GDM1 (cell line): ENCODE measurements around the gene NME2.
A peak's percentile ranks its signal among the peaks of the same experiment; 100 is the strongest.
"Not testable (repeated sequence)": the region's sequence is repeated elsewhere in the genome, so short reads cannot be mapped to it uniquely, and the experiment has no call there.

Experiments
- DNase-seq: peaks from one replicate; lab custom pipeline; 2025; lab: John Stamatoyannopoulos, UW

NME2 gene

DNA sequence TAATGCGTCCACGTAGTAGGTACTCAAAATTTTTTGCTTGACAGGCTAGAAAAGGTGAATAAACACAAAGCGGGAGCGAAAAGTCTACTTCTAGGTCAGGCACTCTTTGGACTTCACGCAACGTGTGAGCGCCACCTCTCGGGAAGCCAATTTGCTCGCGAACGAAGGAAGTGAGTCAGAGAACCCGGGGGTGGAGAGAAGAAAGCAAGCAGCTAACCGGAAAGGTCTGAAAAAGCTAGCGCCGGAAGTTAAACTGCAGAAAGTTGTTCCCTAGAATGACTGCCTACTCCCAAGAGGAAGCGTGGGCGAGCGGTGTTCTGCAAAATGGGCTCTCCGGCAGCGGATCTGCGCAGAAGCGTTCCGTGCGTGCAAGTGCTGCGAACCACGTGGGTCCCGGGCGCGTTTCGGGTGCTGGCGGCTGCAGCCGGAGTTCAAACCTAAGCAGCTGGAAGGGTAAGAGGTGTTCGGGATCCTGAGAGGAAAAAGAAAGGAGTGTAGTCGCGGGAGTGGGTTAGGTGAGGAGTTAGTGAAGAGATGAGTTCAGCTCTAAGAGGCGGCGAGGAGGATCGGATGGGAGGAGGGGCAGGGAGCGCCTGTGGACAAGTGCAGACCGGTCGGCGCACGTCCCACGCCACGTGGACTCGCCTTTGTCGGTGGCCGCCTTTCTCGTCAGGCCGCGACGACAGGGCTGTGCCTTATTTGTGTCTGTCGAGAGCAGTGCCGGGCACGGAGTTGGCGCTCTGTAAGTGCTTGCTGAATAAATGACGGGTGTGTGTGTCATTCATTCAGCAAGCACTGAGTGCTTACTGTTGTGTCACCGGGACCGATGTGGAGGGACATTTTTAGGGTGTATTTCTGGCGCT is 12.8 kb upstream of the NME2 start, which contains the start of gene NME1:
Gene NME1 (plus strand): TSS at position 350 of the 863 bp plus-strand sequence. CDS start 2,096 bp downstream, outside the sequence.
- DNase-seq, result peak; percentile 97

GRCh38 chr17:51154176-51154575 is 12.0 kb upstream of the NME2 start:
- no peak for DNase-seq

GRCh38 chr17:51155416-51155815 is 10.8 kb upstream of the NME2 start:
- DNase-seq, result no peak

DNA sequence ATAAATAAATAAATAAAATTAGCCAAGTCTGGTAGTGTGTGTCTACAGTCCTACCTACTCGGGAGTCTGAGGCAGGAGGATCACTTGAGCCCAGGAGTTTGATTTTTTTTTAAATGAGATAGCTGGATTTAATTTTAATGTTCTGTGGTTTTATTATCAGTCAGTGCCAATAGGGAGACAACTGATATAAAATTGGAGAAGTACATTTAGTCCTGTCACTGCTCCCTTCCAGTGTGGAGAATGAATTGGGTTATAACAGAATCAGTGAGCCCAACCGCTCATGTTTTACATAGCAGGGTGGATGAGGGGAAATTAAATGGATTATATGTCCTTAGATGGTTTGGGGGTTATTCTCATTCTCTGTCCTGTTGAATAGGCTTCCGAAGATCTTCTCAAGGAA is 6.6 kb upstream of the NME2 start:
- no peak for DNase-seq

- DNase-seq, result no peak
These were observed 4.7 kb upstream of the NME2 start for GRCh38 chr17:51161541-51161940.

DNA sequence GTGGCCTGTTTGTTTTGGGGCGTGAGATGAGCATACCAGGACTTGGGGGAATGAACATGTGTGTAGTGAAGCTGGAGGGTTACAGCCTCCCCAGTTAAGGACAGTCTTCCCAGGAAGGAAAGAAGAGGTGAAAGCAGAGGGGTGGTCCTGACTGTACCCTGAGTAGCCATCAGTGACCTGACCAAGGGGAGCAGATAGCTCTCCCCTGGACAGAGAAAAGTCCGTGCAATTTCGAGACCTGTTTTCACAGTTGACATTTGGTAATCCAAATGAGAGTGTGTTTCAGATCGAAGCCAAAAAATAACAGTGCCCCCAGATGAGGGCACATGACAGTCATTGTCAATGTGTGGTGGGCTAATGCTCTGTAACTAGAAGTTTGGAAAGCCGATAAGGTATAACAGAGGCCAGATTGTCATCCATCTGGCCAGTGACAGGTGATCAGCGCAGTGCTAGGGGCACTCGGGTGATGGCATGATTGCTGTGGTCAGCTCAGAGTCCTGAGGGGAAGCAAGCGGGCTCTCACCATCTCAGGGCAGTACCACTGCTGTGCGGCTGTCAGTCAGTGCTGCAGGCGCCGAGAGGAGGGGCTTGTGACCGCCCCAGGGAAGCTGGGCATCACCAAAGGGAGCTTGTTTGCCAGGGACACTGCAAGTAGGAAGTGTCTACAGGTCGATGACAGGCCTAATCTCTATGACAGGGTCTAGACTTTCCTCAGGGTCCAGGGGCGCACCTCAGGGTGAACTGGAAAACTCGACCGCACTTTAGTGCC is 1.1 kb upstream of the NME2 start:
- no peak for DNase-seq

DNA sequence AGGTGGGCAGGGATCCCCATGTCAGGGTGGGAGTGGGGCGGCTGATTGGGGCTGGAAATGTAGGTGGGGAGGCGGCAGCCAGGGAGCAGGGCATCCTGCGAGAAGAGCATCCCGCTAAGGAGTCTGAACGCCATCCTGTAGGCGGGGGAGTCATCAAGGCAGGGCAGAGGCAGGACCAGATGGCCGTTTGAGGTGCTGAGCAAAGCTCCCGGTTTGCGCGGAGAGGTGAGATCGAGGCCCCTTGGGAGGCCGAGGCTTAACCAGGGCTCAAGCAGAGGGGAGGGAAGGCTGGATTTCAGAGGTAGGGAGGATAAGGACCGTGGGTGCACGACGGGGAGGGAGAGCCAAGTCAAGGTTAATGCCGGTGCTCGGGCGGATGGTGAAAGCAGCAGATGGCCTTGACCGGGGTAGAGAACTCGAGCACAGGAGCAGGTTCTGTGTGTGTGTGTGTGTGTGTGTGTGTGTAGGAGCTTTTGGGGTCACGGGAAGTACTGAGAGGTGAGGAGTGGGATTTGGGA is 472 bp upstream of the NME2 start:
- DNase-seq, result no peak

DNA sequence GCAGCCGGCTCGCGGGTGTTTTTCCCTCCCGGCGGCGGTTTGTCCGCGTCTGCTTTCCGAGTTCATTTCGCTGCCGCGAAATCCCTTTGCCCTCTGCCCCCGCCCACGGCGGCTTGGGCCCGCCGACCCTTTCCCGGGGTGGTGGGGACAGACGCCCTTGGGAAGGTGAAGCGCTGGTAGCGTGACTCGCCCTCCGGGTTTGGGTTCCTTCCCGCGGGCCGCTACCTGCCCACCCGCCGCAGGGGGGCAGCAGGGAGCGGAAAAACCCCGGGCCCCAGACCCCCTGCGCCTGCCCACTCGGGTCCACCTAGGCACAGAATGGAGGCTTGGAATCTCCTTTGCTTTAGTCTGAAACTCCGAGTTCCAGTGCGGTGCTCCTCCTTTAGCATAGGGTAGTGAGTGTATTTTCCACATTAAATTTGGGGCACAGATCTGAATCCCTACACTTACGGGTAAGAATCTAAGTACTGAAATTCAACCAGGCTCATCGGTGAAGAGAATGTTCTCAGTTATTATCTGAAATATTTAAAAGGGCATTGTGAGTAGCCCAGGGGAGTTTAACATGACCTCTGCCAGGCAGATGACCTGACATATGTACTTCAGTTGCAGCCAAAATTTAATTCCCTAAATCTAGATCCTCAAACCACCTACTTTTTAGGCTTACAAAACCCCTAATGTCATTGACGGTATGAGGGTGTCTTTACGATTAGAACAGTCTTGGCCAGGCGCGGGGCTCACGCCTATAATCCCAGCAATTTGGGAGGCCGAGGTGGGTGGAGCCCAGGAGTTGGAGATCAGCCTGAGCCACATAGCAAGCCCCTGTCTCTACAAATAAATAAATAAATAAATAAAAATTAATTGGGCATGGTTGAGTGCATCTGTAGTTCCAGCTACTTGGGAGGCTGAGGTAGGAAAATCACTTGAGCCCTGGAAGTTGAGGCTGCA is 1.0 kb downstream of the NME2 start:
- peak; percentile 41 for DNase-seq

GRCh38 chr17:51169340-51169739 is 3.1 kb downstream of the NME2 start:
- DNase-seq, result no peak

GRCh38 chr17:51170736-51171135 is 4.5 kb downstream of the NME2 start:
- no peak for DNase-seq

GRCh38 chr17:51172030-51172429 is 5.8 kb downstream of the NME2 start:
- not testable (repeated sequence) for DNase-seq

DNA sequence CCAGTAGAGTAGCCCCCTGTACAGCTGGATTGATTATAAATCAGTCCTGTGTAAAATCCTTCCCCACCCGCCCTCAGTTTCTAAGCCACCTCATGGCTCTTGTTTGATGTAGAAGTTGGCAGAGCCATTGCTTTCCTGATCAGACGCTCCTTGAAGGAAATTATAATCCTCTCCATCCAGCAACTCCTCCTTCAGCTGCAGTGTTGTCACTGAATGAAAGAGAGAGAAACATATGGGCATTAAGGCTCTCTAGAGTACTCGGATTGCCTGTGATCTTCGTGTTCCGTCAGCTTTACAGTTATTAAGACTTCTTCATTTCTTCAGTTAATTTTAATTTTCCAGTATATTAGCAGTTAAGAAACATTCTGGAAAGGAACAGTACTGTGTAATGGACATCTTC is 14.3 kb downstream of the NME2 start:
- no peak for DNase-seq

DNA sequence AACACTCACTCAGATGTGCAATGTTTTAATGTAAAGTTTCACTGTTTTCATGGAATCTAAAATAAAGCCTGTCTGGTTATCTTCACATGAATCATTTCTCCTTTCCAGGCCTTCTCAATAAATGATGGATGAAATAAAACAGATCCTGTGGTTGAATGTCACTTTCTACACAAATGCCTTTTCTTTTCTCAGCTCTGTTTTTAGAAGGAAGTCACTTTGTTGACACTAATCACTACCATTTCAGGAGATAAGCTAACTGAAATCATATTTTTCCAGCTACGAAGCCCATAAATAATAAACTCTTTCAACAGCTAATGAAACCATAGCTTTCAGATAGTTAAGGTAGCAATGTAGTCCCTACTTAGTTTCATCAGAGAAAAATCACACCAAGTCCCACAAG is 17.9 kb downstream of the NME2 start:
- DNase-seq, result no peak

GRCh38 chr17:51185763-51186332 is 19.6 kb downstream of the NME2 start:
- no peak for DNase-seq

- no peak for DNase-seq
These were observed 22.1 kb downstream of the NME2 start for GRCh38 chr17:51188271-51188833.

DNA sequence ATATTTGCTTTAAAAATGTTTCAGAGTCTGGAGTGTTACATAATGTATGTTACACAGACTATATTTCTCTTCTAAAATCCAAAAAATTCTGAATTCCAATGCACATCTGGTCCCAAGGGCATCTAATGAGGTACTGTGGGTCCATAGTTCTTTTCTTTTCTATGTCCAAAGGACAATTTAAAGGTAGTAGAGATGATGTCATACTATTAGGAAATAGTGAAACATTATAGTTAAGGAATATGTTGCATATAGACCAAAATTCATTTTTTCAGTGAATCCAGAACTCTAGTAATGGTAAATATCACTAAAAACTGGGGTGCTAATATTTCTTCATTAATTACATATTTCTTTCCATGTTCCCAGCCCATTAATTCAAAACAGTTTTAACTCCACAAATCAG is 23.0 kb downstream of the NME2 start:
- no peak for DNase-seq

GRCh38 chr17:51189628-51190027 is 23.4 kb downstream of the NME2 start:
- no peak for DNase-seq

GRCh38 chr17:51191895-51192294 is 25.7 kb downstream of the NME2 start:
- DNase-seq, result no peak

- DNase-seq, result no peak
These were observed 31.5 kb downstream of the NME2 start for GRCh38 chr17:51197754-51198153.

DNA sequence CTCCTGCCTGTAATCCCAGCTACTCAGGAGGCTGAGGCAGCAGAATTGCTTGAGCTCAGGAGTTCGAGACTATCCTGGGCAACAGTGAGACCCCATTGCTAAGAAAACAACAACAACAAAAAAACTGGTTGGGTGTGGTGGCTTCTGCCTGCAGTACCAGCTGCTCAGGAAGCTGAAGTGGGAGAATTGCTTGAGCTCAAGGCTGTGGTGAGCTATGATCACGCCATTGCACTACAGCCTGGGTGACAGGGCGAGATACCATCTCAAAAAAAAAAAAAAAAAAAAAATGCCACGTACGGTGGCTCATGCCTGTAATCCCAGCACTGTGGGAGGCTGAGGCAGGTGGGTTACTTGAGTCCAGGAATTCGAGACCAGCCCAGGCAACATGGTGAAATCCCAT is 34.1 kb downstream of the NME2 start:
- DNase-seq, result no peak

DNA sequence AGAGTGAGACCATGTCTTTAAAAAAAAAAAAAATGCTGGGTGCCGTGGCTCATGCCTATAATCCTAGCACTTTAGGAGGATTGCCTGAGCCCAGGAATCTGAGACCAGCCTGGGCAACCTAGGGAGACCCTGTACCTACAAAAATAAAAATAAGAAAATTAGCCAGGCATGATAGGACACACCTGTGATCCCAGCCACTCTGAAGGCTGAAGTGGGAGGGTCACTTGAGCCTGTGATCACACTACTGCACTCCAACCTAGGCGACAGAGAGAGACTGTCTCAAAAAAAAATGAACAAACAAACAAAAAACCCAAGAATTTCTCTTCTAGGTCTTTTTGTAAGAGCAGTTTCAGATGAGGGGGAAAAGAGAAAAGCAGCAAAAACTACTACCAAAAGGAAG is 34.6 kb downstream of the NME2 start:
- DNase-seq, result no peak
